Endothelial cell of umbilical vein (primary cell): Measurements from ENCODE around the gene GPR4.

Experiments used
- EZH2 ChIP-seq: IDR thresholded peaks from 2 replicates; pipeline ENCODE4 v1.6.1; 2012; ENCODE audit warnings: borderline replicate concordance, low read depth, mild to moderate bottlenecking, moderate library complexity, low read length, inconsistent platforms; ENCODE audit not compliant: severe bottlenecking
- GATA2 ChIP-seq: IDR thresholded peaks from 2 replicates; pipeline ENCODE4 v1.7.0; 2011; ENCODE audit warnings: low read depth, mild to moderate bottlenecking, moderate library complexity, mixed read lengths, low read length; ENCODE audit not compliant: insufficient read length, insufficient read depth
- JUN ChIP-seq: IDR thresholded peaks from 2 replicates; pipeline ENCODE4 v1.6.1; 2011; ENCODE audit warnings: borderline replicate concordance, low read depth; ENCODE audit not compliant: insufficient read length, insufficient read depth
- POLR2AphosphoS5 ChIP-seq: IDR thresholded peaks from 2 replicates; pipeline ENCODE4 v1.6.1; 2012; ENCODE audit warnings: low read depth, mild to moderate bottlenecking, control low read depth, low read length, moderate library complexity; ENCODE audit not compliant: insufficient read depth
- TF ChIP-seq, protein P1 (sequence below), 2 donors: IDR thresholded peaks; 1 replicate in 1 of 2; 2 replicates in 1 of 2; pipeline ENCODE4 v1.5.1; 2011; ENCODE audit warnings: low read length in 2 of 2, mild to moderate bottlenecking in 2 of 2, moderate library complexity in 2 of 2, control low read depth in 1 of 2, inconsistent platforms in 1 of 2, low read depth in 1 of 2; ENCODE audit not compliant: insufficient read depth in 1 of 2; ENCODE audit errors: extremely low read depth in 1 of 2

DNA sequence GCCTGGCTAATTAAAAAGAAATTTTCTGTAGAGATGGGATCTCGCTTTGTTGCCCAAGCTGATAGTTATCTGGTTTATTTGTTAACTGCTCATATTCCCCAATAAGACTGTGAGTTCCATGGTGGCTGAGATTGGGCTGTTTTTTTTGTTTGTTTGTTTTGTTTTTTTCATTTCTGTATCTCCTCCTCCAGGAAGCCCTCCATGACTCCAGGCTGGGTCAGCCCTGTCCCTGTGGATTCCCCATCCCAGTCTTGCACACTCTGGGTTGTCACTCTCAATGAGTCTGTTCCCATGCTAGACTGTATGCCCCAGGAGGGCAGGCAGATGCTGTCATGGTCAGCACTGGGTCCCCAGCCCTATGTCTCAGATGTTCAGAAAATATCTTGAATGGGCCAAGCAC lies 34.3 kb upstream of the GPR4 start:
- TF ChIP-seq, protein P1, sequence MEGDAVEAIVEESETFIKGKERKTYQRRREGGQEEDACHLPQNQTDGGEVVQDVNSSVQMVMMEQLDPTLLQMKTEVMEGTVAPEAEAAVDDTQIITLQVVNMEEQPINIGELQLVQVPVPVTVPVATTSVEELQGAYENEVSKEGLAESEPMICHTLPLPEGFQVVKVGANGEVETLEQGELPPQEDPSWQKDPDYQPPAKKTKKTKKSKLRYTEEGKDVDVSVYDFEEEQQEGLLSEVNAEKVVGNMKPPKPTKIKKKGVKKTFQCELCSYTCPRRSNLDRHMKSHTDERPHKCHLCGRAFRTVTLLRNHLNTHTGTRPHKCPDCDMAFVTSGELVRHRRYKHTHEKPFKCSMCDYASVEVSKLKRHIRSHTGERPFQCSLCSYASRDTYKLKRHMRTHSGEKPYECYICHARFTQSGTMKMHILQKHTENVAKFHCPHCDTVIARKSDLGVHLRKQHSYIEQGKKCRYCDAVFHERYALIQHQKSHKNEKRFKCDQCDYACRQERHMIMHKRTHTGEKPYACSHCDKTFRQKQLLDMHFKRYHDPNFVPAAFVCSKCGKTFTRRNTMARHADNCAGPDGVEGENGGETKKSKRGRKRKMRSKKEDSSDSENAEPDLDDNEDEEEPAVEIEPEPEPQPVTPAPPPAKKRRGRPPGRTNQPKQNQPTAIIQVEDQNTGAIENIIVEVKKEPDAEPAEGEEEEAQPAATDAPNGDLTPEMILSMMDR (IDR thresholded peaks at IDR 0.05; ENCODE audit: extremely low read depth in 1 of 2, insufficient read depth in 1 of 2, low read depth in 1 of 2, low read length in 2 of 2): no peak
- TF ChIP-seq POLR2AphosphoS5: no peak
- TF ChIP-seq EZH2: no peak
- no peak for TF ChIP-seq GATA2
- no peak for TF ChIP-seq JUN
